ENCODE results near the gene OR51V1.
"Not testable (repeated sequence)": the region's sequence is repeated elsewhere in the genome, so short reads cannot be mapped to it uniquely, and the experiment has no call there.

The OR51V1 gene, protein sequence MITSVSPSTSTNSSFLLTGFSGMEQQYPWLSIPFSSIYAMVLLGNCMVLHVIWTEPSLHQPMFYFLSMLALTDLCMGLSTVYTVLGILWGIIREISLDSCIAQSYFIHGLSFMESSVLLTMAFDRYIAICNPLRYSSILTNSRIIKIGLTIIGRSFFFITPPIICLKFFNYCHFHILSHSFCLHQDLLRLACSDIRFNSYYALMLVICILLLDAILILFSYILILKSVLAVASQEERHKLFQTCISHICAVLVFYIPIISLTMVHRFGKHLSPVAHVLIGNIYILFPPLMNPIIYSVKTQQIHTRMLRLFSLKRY

DNA sequence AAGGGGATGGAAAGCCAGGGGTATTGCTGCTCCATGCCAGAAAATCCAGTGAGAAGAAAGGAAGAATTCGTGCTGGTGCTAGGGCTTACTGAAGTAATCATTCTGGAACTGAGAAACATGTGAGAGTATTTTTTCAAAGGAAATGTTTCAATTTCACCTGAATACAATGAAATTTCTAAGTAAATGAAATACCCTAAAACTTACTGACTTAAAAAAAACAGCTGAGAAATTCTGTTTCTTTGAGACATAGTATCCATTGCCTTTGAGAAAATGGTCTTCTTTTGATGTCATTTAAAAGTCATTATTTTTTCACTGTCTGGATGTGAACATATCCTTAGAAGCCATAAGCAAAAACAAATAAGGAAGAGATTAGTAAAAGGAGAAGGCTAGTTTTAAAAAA is at the start of gene OR51V1:
Gene OR51V1, minus strand, starts transcription at position 101 of the 400 bp plus-strand sequence. Its CDS starts 0 bp downstream, at position 101.
- no peak for DNase-seq (ENCODE audit: low read depth in 2 of 2)

DNA sequence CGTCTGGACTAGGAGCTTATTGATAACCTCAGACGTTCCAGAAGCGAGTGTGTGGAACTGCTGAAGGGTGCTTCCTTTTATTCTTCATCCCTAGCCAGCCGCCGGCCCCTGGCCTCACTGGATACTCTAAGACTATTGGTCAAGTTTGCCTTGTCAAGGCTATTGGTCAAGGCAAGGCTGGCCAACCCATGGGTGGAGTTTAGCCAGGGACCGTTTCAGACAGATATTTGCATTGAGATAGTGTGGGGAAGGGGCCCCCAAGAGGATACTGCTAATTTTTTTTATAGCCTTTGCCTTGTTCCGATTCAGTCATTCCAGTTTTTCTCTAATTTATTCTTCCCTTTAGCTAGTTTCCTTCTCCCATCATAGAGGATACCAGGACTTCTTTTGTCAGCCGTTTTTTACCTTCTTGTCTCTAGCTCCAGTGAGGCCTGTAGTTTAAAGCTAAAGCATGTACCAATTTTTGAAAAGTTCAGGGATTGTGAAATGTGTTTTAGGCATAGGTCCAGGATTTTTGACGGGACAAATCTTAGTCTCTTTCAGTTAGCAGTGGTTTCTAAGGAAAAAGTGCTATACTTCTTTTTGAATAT is 49.4 kb upstream of the OR51V1 start, which contains the start of gene HBG1:
Gene HBG1, minus strand, starts transcription at position 51 of the 590 bp plus-strand sequence. CDS start 53 bp downstream, outside the sequence.
- DNase-seq (ENCODE audit: low read depth in 2 of 2): not testable (repeated sequence)

DNA sequence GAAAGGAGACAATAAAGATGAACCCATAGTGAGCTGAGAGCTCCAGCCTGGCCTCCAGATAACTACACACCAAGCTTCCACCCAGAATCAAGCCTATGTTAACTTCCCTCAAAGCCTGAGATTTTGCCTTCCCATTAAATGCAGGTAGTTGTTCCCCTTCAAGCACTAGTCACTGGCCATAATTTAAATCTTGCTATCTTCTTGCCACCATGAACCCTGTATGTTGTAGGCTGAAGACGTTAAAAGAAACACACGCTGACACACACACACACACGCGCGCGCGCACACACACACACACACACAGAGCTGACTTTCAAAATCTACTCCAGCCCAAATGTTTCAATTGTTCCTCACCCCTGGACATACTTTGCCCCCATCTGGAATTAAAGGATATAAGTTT is 48.0 kb upstream of the OR51V1 start:
- not testable (repeated sequence) for DNase-seq (ENCODE audit: low read depth in 2 of 2)

DNA sequence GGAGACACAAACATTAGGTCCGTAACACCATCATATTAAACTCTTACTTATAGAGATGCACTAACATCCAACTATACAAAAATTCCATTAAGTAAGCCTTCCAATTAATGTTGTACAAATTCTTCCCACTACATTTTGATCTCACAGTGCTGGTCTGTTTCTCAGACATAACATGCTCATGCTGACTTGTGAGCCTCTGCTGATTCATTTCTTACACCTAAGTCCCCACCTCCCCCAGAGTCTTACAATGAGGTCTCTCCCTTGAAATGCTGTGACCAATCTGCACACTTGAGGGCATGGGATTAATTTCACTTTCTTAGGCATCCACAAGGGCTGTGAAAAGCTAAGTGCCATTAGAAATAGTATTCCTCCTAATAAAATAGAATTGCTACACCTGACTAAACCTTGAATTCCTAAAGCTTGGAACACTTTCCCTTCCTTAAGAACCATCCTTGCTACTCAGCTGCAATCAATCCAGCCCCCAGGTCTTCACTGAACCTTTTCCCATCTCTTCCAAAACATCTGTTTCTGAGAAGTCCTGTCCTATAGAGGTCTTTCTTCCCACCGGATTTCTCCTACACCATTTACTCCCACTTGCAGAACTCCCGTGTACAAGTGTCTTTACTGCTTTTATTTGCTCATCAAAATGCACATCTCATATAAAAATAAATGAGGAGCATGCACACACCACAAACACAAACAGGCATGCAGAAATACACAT is 47.1 kb upstream of the OR51V1 start:
- DNase-seq (ENCODE audit: low read depth in 2 of 2): no peak

DNA sequence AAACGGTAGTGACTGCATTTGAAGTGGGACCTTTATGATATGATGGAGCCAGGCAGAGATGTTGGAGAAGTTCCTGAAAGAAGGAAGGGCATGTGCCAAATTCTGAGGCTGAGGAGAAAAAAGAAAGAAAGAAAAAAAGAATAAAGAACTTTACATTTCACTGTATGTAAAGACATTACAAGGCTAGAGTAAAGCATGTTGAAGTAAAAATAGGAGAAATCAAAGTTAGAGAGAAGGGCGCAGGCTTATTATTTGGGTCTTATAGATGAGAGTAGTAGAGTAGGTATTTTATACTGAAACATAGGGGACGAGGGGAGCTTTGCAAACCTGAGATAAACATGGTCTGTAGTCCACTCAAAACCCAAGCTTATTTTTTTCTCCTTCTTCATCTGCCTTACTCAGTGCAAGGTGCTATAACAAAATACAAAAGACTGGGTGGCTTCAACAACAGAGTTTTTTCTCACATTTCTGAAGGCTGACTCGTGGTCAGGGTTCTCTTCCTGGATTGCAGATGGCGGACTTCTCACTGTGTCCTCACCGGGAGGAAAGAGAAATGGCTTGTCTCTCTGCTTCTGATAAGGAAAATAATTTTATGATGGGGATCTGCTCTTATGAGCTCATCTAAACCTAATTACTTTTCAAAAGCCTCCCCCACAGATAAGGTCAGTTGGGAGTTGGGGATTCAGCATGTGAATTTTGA is 46.4 kb upstream of the OR51V1 start:
- DNase-seq (ENCODE audit: low read depth in 2 of 2): no peak

DNA sequence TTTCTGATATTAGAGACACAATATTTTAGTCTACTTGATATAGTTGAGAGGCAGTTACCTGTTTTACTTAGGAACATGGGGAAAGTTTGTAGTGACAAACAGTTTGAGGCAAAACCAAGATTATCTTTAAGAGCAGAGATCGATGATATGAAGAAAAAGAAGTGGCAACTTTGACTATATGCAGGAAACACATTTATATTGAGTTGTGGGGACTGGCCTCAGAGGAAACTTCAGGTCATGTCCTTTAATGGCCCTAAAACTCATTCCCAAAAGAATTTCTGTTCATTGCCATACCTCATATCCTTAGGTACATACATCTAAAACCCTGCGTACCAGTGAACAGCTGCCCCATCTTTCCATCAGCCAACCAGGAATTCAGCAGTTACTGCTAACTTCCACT is 44.7 kb upstream of the OR51V1 start:
- no peak for DNase-seq (ENCODE audit: low read depth in 2 of 2)

DNA sequence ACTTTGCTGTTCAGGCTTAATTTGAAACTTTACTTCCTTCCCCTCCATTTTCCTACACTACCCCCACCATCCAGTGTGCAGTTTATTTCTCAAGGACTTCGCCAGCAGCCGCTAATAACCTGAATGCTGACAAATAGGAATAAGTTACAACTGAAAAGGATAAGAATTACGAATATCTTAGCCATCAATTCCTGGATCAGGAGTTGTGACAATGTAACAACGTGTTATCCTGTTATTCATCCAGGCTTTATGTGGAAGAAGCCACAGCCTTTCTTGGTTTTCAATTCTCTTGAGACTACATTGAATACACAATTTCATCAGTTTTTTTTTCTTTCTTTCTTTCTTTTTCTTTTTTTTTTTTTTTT is 43.3 kb upstream of the OR51V1 start:
- no peak for DNase-seq (ENCODE audit: low read depth in 2 of 2)

DNA sequence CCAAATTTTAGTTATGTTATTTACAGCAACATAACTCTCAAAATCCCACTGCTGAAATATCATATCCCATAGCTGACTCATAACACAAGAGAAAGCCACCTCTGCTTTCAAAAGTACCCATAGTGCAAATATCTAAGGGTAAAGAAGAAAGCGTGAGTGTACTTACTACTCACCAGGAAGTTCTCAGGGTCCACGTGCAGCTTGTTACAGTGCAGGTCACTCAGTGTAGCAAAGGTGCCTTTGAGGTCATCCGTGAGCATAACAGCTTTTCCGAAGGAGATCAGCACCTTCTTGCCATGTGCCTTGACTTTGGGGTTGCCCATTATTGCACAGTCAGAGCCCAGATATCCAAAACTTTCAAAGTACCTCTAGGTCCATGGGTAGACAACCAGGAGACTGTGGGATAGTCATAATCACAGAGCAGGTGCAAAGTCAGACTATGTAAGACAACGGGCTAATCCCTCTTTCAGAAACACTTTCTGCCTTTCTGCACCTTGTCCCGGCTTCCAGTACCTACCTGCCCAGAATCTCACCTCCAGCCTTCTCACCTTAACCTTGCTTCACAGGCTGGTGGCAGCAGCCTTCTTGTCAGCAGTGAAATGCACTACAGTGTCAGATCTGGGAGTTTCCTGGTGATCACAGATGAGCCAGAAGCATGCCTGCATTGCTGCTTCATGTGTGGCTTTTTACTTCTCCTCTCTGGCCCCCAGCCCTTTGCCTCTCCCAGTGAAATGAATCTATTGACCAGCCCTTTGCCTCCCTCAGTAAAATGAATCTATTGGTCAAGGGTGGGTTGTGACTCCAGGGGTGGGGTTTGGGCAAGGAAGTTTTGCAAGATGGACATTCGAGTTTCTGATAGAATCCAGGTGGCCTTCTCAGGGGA is 42.7 kb upstream of the OR51V1 start:
- no peak for DNase-seq (ENCODE audit: low read depth in 2 of 2)

DNA sequence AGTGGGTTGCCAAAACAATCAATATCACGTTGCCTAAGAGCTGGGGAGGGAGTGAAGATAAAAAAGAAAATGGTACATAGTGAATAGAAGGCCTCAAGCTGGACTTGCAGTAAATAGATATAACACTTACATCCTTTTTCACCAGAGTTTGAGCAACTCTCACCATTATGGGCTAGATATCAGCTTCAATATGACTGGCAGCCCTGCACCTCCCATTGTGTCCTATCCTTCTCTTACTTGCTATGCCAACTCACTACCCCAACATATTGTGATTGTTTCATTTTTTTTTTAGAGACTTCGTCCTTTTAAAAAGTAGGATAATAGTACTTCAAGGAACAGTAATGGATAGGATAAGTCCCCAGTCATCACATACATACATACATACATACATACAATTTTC is 41.7 kb upstream of the OR51V1 start:
- no peak for DNase-seq (ENCODE audit: low read depth in 2 of 2)

DNA sequence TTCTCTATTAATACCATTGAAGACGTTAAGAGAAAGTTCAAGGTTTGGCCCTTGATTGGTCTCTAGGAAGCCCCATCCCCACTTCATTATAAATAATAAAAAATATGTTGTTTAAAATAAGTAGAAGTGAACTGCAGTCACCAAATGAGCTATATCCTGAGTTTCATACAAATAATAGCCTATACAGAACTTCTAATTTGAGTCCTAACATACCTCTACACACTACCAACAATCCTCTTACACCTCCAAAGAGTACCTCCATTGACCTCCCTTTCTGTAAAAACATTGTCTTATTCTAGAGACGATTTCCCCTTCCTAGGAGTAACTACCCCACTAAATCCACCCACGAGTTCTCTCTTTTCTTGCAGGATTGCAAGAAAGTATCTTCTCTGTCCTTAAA is 41.0 kb upstream of the OR51V1 start:
- DNase-seq (ENCODE audit: low read depth in 2 of 2): no peak

DNA sequence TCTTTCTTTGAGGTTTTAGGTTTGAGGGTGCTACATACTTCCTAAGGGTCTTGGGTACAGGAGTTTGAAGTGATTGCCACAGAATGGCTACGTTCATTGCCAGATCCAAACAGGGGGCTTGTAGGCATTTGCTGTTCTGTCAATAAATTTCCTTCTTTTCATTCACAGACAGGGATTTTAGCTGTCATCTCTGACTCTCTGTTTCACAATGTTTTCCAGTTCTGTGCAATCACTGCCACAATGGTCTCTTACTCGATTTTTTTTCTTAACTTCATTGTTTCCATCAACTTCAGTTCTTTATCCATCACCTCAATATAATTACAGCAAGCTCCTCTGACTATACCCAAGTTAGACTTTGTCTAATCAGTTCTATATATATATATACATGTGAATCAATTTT is 40.0 kb upstream of the OR51V1 start:
- DNase-seq (ENCODE audit: low read depth in 2 of 2): no peak

DNA sequence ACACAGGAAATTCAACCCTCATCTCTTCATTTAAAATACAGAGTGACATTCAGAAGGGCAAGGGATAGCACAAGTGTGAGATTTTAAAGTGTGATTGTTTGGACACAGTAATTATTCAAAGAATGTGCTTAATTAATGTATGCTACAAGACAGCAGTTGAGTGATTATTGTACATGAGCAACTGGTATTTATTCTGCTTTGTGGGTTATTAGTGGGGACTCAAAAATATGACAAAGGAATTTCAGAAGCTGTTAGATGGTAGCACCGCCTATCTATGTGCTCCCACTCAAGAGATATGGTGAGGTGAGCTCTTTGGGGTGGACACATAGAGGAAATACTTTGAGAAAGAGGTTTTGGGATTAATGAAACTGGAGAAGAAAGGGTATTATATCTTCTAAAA is 39.6 kb upstream of the OR51V1 start:
- DNase-seq (ENCODE audit: low read depth in 2 of 2): no peak

DNA sequence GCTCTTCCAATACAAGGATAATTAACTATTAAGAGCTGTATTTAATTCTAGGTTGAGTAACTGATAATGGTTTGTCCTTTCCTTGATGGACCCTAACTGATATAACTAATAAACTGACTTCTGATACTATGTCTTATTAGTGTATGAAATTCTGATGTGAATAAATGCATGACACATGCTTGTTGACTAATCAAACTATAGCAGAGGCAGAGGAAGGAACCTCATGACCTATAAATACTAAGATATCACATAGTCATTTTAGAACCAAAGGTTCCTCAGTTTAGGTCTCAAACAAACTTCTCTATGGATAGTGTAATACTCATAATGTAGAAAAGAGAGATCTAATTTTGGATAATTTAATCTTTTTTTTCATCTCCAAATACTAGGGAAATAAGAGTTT is 38.6 kb upstream of the OR51V1 start:
- no peak for DNase-seq (ENCODE audit: low read depth in 2 of 2)

DNA sequence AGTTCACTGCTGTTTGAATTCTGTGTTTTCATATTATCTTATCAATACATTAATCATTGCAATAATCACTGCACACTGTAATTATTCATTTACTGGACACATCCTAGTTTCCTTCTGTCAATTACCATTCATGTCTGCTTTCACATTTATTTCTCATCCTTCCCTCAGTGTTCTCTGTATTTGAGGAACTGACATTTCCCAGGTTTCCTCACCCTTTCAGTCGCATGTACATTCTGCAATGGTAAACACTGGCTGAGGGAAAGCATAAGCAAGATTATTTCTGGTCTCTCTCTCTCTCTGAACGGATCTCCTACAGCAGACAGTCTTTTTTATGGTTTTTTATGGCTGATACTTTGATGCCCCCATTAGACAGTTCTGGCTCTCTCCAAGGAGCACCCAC is 38.0 kb upstream of the OR51V1 start:
- no peak for DNase-seq (ENCODE audit: low read depth in 2 of 2)

DNA sequence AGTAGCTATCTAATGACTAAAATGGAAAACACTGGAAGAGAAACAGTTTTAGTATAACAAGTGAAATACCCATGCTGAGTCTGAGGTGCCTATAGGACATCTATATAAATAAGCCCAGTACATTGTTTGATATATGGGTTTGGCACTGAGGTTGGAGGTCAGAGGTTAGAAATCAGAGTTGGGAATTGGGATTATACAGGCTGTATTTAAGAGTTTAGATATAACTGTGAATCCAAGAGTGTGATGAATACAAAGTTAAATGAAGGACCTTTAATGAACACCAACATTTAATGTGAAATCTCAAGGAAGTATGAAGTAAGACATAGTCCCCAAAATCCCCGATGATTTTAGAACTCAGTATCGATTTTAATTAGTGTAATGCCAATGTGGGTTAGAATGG is 36.9 kb upstream of the OR51V1 start:
- DNase-seq (ENCODE audit: low read depth in 2 of 2): no peak

DNA sequence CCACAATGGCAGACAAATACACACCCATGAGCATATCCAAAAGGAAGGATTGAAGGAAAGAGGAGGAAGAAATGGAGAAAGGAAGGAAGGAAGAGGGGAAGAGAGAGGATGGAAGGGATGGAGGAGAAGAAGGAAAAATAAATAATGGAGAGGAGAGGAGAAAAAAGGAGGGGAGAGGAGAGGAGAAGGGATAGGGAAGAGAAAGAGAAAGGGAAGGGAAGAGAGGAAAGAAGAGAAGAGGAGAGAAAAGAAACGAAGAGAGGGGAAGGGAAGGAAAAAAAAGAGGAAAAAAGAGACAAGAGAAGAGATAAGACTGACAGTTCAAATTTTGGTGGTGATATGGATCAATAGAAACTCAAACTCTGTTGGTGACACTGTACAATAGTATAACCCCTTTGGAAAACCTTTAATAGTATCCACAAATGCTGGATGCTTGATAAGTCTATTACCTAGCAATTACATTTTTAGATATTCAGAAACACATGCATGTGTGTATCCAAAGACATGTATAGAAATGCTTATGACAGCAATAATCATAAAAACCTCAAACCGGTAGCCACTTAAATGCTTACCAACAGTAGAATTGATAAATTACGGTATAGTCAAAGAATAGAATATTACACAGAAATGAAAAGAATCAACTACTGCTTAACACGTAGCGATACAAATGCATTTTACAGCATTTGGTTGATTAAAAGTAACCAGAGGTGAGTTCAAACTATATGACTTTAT is 35.0 kb upstream of the OR51V1 start:
- no peak for DNase-seq (ENCODE audit: low read depth in 2 of 2)

DNA sequence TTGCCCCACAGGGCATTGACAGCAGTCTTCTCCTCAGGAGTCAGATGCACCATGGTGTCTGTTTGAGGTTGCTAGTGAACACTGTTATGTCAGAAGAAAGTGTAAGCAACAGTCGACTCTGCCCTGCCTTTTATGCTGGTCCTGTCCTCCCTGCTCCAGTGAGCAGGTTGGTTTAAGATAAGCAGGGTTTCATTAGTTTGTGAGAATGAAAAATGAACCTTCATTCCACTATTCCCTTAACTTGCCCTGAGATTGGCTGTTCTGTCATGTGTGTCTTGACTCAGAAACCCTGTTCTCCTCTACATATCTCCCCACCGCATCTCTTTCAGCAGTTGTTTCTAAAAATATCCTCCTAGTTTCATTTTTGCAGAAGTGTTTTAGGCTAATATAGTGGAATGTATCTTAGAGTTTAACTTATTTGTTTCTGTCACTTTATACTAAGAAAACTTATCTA is 33.9 kb upstream of the OR51V1 start, which contains the start of gene HBD:
Gene HBD, minus strand, starts transcription at position 103 of the 454 bp plus-strand sequence. Its CDS starts 50 bp downstream, at position 53.
- no peak for DNase-seq (ENCODE audit: low read depth in 2 of 2)

DNA sequence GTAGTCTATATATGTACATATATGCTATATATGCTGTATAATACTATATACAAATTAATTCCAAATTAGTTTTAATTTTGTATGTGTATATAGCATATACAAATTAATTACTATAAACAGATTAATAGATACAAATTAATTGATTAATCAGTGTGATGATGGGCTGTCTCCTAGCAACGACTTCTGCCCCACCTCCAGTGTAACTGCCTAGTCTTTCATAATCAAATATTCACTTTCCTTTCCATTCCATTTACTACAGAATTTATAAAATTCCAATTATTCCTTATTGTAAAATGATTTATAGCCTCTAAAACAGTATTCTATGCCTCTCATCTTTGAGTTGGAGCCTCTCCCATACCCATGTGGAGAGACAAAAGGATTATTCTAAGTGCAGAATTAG is 32.8 kb upstream of the OR51V1 start:
- DNase-seq (ENCODE audit: low read depth in 2 of 2): no peak

DNA sequence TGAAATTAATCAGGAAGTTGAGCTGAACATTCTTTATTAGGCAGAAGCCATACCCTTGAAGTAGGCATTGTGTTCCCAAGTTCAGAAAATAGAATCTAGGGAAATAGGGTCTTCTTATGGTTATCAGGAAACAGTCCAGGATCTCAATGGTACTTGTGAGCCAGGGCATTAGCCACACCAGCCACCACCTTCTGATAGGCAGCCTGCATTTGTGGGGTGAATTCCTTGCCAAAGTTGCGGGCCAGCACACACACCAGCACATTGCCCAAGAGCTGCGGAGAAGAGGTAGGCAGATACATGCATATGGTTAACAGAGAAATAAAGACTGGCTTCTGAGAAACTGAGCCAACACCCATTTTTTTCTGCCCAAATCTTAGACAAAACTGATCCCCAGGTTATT is 32.3 kb upstream of the OR51V1 start:
- DNase-seq (ENCODE audit: low read depth in 2 of 2): no peak

DNA sequence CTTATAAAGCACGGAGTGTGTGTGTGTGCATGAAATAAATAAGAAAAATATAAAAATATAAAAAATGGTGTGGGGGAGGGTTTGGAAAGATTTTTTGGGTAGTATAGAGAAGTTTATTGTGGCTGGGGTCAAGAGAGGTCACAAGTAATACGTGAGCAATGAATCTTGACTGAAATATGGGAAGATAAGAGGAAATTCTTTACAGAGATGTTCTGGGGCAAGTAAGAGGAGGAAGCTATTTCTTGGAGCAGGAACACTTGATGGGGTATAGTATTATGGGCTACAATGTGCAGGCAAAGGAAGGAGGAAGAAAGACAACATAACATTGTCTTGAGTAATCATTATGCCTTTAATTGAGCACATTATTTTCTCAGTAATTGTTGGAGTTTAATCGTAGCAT is 31.7 kb upstream of the OR51V1 start:
- DNase-seq (ENCODE audit: low read depth in 2 of 2): no peak
